GM19328 (cell line): ENCODE data around the gene FTMT.
"Not testable (repeated sequence)": the region's sequence is repeated elsewhere in the genome, so short reads cannot be mapped to it uniquely, and the experiment has no call there.

ENCODE experiments used
- ATAC-seq: cut with Tn5 transposase; IDR thresholded peaks from one replicate; pipeline ENCODE4 v1.9.1; 2021; ENCODE audit warnings: mild to moderate bottlenecking, moderate library complexity; ENCODE audit not compliant: unreplicated experiment

The FTMT gene

GRCh38 chr5:121851643-121852574, at the start of gene FTMT:
FTMT (plus strand) TSS chr5:121851882; CDS start chr5:121851964, 82 bp downstream.
- no peak for ATAC-seq

GRCh38 chr5:121805251-121805650, 46.4 kb upstream of the FTMT start:
- not testable (repeated sequence) for ATAC-seq

DNA sequence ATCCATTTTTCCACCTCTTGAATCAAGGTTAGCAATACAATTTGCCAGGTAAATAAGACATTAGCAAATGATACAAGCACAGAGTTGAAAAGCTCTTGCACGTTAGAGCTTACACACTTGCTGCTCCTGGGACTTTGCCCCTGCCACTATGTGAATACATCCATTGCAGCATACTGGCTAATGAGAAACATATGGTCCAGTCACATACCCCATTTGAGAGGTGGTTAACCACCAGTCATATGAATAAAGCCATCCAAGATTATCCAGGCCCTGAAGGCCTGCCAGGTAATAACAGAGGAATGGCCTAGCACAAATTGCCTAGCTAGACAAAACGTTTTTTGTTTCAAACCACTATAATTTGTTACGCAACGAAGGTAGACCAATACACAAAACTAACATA, 45.8 kb upstream of the FTMT start:
- ATAC-seq: no peak

GRCh38 chr5:121816164-121816563, 35.5 kb upstream of the FTMT start:
- ATAC-seq: no peak

DNA sequence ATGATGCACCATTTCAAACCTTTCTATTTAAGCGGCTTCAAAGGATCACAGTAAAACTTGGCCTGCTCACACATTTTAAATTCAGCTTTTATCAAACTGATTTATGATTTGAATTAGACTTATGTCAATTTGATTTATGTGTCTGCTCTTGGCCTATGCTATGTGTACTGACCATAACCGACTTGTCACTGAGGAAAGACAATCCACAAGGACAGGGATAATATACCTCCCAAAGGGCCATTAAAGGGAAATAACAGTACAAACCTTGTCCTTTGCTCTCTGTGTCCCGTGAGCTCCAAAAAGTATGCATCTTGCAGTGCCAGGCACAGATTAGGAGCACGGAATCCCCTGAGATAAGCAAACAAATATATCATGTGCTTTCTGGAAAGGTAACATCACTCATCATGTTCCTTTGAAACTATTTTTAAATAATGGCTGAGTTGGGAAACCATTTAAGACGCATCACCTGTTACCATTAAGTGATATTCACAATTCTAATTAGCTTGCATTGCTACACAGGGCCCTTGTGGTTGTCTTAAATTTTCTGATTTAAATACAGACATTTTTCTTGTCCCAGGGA, 31.9 kb upstream of the FTMT start:
- no peak for ATAC-seq

DNA sequence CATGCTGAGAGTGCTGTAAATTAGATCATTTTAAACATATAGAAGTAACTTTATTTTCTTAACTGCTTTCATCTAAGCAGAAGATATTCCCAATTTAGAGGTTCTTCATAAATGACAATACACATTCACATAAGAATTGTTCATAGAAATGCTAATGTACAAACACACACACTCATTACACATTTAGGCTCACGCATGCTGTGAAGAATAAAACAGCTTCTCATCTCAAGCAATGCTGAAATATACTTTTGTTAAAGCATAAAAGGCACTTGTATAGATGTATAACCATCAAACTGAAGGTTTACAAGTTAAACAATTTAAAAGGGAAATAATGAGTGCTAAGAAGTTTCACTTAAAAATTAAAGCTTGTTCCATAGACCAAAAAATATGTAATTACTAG, 18.1 kb upstream of the FTMT start:
- ATAC-seq: no peak

DNA sequence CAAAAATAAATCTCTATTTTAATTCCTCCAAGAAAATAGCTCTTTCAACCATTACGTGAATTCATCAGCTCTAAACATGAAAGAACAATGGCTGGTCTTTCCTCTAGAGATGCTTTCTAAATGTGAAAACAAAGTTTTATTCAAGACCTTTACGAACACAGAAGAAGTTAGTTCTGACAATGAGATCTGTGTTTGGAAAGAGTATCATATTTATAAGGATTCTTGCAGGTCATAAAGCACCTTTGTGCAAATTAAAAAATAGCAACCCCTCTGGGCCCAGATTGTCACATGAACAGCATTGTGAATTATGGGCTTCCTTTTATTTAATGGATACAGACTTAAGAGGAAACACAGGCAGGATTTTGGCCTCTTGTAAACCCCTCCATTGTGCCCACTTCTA, 17.7 kb upstream of the FTMT start:
- ATAC-seq: no peak

DNA sequence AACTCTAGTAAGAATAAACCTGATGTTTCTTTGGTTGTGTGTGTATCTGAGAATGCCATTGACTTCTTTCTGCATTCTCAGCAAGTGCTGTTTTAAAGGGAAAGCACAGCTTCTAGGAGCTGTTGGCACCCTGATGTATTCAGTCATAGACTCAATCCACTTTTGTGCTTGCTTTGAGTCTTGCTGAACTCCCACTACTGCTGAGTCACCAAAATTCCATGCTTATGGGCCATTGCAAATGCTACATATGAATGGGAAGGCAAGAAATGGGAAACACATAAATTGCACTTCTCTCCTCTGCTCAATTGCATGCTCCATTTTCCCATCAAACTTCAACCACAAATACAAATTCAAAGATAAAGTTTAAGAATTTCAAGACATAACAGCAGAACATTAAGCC, 9.8 kb upstream of the FTMT start:
- no peak for ATAC-seq

GRCh38 chr5:121850272-121850671, 1.4 kb upstream of the FTMT start:
- ATAC-seq: no peak

DNA sequence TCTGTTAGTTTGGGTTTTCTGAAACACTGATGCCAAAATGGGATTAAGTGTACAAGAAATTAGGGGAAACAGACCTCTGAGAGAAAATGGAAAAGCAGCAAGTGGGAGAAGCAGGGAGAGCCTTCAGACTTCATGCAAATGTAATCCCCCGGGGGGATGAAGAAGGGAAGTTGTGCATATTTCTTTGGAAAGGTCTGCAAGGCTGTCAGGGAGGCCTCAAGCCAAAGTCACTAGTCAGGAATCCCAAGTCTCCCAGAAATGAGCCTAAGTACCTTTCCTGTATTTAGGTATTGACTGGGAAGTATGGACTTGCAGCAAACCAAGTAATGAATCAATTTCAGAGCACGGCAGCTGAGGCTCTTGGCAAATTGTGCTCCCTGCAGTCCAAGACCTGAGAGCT, 2.2 kb downstream of the FTMT start:
- no peak for ATAC-seq

- ATAC-seq: no peak
Observed at GRCh38 chr5:121862801-121863200, 11.1 kb downstream of the FTMT start.

- no peak for ATAC-seq
Observed at GRCh38 chr5:121863753-121864285, 12.1 kb downstream of the FTMT start.

GRCh38 chr5:121867403-121867802, 15.7 kb downstream of the FTMT start:
- ATAC-seq: no peak

DNA sequence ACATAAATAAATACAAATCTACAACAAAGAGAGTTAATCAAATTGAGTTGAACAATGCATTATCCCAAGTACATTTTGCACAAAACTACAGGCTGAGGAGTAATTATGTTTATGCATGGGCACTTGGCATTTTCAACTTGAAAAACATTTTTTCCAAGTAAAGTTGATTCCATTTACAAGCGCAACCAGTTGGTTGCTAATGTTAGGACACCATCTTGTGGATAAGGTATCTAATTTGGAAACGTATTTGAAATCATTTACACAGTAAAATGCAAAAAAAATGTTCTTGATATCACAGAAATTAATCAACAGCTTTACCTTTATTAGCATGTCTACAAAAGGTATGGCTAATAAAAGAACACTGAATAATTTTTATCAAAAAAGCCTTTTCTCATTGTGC, 18.8 kb downstream of the FTMT start:
- no peak for ATAC-seq

DNA sequence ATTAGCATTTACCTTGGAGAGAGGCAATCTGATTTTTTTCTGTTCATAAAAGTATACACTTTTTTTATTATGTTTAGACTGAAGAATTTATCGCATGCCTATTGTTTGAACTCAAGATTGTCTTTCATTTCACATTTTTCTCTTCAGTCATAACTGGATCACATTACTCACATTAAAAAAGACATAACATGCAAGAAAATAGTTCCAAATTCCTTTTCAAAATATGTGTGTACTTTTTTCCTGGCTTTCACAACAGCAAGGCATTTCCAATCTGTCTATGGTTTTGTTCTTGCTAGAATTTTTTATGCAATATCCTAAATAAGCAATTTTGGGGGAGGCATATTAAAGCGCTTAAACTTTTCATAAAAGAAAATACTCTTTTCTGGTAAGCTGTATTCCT, 21.2 kb downstream of the FTMT start:
- ATAC-seq: no peak

DNA sequence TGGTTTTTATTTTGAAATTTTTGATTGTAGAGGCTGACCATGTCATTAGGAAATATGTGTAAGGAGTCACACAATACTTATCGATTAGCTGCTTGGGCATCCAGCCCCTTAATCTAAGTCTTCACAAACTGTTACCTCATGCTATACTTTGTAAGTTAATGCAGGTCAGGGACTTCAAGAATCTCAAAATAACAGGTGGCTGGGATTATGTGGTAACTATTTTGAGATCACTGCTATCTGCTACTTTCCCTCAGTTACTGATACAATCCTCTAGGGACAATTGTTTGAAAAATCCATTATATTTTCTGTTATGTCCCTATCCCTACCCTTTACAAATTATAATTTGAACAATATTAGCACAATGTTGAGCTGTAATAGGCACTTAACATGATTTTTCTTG, 21.7 kb downstream of the FTMT start:
- ATAC-seq: no peak

- no peak for ATAC-seq
Observed at GRCh38 chr5:121885630-121886029, 33.9 kb downstream of the FTMT start.

- no peak for ATAC-seq
Observed at GRCh38 chr5:121887727-121888126, 36.0 kb downstream of the FTMT start.

DNA sequence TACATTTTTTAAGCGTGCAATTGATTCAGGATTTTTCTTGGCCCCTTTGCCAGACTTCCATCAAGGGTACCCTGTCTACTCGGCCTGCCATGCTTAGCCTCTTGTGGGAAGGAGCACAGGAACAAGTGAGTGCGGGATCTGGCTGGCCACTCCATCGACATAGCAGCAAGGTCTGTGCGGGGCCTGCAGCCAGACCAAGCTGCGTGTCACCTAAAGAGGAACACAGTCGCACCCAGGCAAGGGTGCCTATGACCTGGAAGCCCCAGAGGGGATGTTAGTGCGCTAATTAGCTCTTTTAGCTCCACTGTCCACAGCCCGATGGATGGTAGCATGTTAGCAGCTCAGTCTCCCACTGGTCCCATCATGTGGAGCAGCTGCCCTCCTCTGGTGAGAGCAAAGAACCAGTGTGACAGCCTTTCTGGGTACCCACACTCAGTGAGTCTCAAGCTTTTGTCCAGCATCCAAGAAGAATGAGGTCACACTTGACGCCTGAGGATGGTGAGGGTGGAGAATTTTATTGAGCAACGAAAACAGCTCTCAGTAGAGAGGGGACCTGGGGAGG, 38.7 kb downstream of the FTMT start:
- ATAC-seq: no peak

DNA sequence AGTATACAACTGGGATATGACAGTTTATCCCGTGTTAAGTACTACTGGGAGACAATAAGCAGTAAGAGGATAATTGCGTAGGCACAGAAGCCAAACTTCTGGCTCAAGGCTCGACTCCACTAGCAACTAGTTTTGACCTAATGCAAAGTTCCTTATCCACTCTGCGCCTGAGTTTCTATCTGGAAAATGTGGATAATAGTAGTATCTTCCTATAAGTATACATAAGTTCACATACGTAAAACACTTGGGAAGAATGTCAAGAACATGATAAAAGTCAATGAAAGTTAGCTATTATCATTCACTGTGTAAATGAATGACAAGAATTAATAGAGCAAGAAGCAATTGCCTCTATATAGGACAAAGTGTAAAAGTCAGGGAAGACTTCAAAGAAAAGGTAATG, 45.7 kb downstream of the FTMT start:
- no peak for ATAC-seq

GRCh38 chr5:121899346-121899745, 47.7 kb downstream of the FTMT start:
- ATAC-seq: no peak
